GM12872 (cell line): ENCODE results near the gene KIF6.

Experiments used
- CTCF ChIP-seq: IDR thresholded peaks from 3 replicates; pipeline ENCODE4 v1.5.1; 2011; ENCODE audit warnings: low read depth, mild to moderate bottlenecking, low read length, moderate library complexity; ENCODE audit not compliant: insufficient read depth

KIF6 gene

GRCh38 chr6:39558591-39559190 lies 166.5 kb downstream of the KIF6 start:
- no peak for TF ChIP-seq CTCF

GRCh38 chr6:39558079-39558478 lies 167.1 kb downstream of the KIF6 start:
- no peak for TF ChIP-seq CTCF

GRCh38 chr6:39555136-39555535 lies 170.1 kb downstream of the KIF6 start:
- peak; percentile 25; the same call in 2 of the 3 replicates for TF ChIP-seq CTCF

GRCh38 chr6:39553860-39554802 lies 171.1 kb downstream of the KIF6 start:
- TF ChIP-seq CTCF, result no peak

GRCh38 chr6:39553029-39553428 lies 172.2 kb downstream of the KIF6 start:
- no peak for TF ChIP-seq CTCF

GRCh38 chr6:39550191-39550590 lies 175.0 kb downstream of the KIF6 start:
- TF ChIP-seq CTCF, result no peak

GRCh38 chr6:39546731-39547130 lies 178.5 kb downstream of the KIF6 start:
- no peak for TF ChIP-seq CTCF
